Measurements from ENCODE around the gene PSMD12.
A peak's percentile ranks its signal among the peaks of the same experiment; 100 is the strongest.

The PSMD12 gene

DNA sequence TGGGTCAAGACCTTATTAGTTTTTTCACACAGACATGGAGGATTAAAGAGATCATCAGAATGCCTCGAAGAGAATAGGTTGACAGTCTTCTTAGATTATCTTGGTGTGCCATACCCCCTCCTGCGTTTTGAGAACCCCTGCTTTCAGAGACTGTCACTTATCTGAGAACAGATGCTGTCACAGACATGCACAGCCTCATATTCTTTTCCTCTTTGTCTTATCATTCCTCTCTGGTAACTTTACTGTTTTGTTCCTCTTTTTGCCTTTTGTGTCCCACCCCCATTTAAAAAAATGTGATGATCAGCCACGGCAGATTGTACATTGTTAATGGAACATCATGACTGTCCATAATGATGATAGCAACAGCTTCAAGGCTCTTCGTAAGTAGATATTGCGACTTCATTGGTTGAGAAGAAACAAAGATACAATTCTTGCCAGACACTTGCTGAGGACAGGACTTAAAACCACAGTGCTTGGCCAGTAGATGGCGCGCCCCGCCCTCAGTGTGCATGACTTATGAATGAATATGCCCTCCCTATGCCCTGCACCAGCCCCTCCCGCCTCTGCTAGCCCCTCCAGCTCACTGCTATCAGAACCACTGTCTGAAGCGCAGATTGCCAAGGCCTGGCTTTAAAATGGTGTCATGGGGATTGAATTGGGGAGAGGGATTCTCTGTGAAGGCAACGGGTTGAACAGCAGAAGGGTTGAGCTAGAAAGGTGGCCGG lies 8.1 kb upstream of the PSMD12 start:
- H3K27me3 ChIP-seq (ENCODE audit: insufficient read depth, low read length), result peaks cover 13% of the 10 kb centered on the region; the same call in 1 of the 2 replicates
- no peak overlapping the region for H3K27ac ChIP-seq (ENCODE audit: low read depth, low read length, poor library complexity, severe bottlenecking)
- H3K9ac ChIP-seq (ENCODE audit: low read length), result no peak overlapping the region
- H2AFZ ChIP-seq (ENCODE audit: low read length), result no peak overlapping the region
- H3K9me3 ChIP-seq (ENCODE audit: low read length), result no peaks in the 10 kb centered on the region
- no peaks in the 10 kb centered on the region for H3F3A ChIP-seq (ENCODE audit: insufficient read depth, low read length)
- no peak overlapping the region; the same call in 1 of the 2 replicates for H3K4me2 ChIP-seq (ENCODE audit: low read length)
- no peaks in the 10 kb centered on the region for H3K9me2 ChIP-seq (ENCODE audit: low read depth, low read length)
- no peak overlapping the region for H3K4me3 ChIP-seq (ENCODE audit: low read depth, low read length, poor library complexity, severe bottlenecking)
- H3K4me1 ChIP-seq (ENCODE audit: insufficient read depth, low read length, severe bottlenecking), result peaks cover 17% of the 10 kb centered on the region
- no peaks in the 10 kb centered on the region for H3K36me3 ChIP-seq (ENCODE audit: insufficient read depth, low read length)
- TF ChIP-seq EZH2 (IDR thresholded peaks at IDR 0.05; ENCODE audit: borderline replicate concordance, low read length), result no peak
- peak; percentile 95 for TF ChIP-seq CTCF (IDR thresholded peaks at IDR 0.05; ENCODE audit: low read length)
- H4K20me1 ChIP-seq (ENCODE audit: insufficient read depth, low read length), result no peaks in the 10 kb centered on the region
- no peaks in the 10 kb centered on the region for H3K79me2 ChIP-seq (ENCODE audit: insufficient read depth, low read length)

GRCh38 chr17:67372751-67373150 lies 6.4 kb upstream of the PSMD12 start:
- Histone ChIP-seq H3K27me3 (ENCODE audit: insufficient read depth, low read length) (peaks cover 8% of the 10 kb centered on the region; the same call in 1 of the 2 replicates), H3K9ac (ENCODE audit: low read length) (no peak overlapping the region), H4K20me1 (ENCODE audit: insufficient read depth, low read length) (no peaks in the 10 kb centered on the region), H3K27ac (ENCODE audit: low read depth, low read length, poor library complexity, severe bottlenecking) (no peak overlapping the region), H3K9me2 (ENCODE audit: low read depth, low read length) (no peaks in the 10 kb centered on the region), H3K4me3 (ENCODE audit: low read depth, low read length, poor library complexity, severe bottlenecking) (no peak overlapping the region), H3F3A (ENCODE audit: insufficient read depth, low read length) (no peaks in the 10 kb centered on the region), H3K36me3 (ENCODE audit: insufficient read depth, low read length) (no peaks in the 10 kb centered on the region), H2AFZ (ENCODE audit: low read length) (no peak overlapping the region), H3K4me2 (ENCODE audit: low read length) (no peak overlapping the region), H3K79me2 (ENCODE audit: insufficient read depth, low read length) (no peaks in the 10 kb centered on the region), H3K9me3 (ENCODE audit: low read length) (no peaks in the 10 kb centered on the region), H3K4me1 (ENCODE audit: insufficient read depth, low read length, severe bottlenecking) (peaks cover 8% of the 10 kb centered on the region)
- TF ChIP-seq EZH2 (IDR thresholded peaks at IDR 0.05; ENCODE audit: borderline replicate concordance, low read length), result no peak
- TF ChIP-seq CTCF (IDR thresholded peaks at IDR 0.05; ENCODE audit: low read length), result no peak

DNA sequence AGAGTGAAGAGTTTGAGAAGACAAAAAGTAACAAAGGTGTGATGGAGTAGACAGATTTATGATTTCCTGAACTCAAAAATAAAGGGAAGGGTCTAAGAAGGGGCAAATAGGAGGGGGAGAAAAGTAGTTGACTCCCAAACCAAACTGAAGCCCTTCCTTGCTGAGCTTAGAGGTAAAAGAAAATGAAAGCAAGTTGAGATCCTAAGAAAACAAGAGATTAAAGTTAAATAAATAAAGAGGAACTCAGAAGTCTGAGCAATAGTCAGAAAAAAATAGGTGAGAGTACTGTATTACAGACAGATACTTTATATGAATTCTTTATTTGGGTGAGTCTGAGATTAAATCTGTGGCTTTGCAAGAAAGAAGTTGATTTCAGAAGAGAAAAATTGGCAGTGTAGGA lies 3.3 kb upstream of the PSMD12 start:
- no peak for TF ChIP-seq EZH2 (IDR thresholded peaks at IDR 0.05; ENCODE audit: borderline replicate concordance, low read length)
- no peak for TF ChIP-seq CTCF (IDR thresholded peaks at IDR 0.05; ENCODE audit: low read length)

More for the DNA sequence above, 3.3 kb upstream of the PSMD12 start:
- Histone ChIP-seq H3K9me2 (ENCODE audit: low read depth, low read length) (no peaks in the 10 kb centered on the region), H3K27me3 (ENCODE audit: insufficient read depth, low read length) (no peaks in the 10 kb centered on the region), H3F3A (ENCODE audit: insufficient read depth, low read length) (no peaks in the 10 kb centered on the region), H3K9ac (ENCODE audit: low read length) (no peak overlapping the region), H3K9me3 (ENCODE audit: low read length) (no peaks in the 10 kb centered on the region), H3K27ac (ENCODE audit: low read depth, low read length, poor library complexity, severe bottlenecking) (no peak overlapping the region), H3K4me2 (ENCODE audit: low read length) (no peak overlapping the region), H4K20me1 (ENCODE audit: insufficient read depth, low read length) (no peaks in the 10 kb centered on the region), H3K79me2 (ENCODE audit: insufficient read depth, low read length) (peaks cover 15% of the 10 kb centered on the region), H2AFZ (ENCODE audit: low read length) (no peak overlapping the region), H3K36me3 (ENCODE audit: insufficient read depth, low read length) (no peaks in the 10 kb centered on the region), H3K4me1 (ENCODE audit: insufficient read depth, low read length, severe bottlenecking) (peaks cover 15% of the 10 kb centered on the region), H3K4me3 (ENCODE audit: low read depth, low read length, poor library complexity, severe bottlenecking) (no peak overlapping the region)
